Keratinocyte (primary cell): Measurements from ENCODE around the gene PLAC9.

Experiments
- EZH2 ChIP-seq: IDR thresholded peaks from one replicate; pipeline ENCODE4 v1.6.1; 2012; ENCODE audit warnings: inconsistent platforms, mild to moderate bottlenecking, low read length, moderate library complexity
- TF ChIP-seq, protein P1 (sequence below), 3 experiments: IDR thresholded peaks in 1 of 3; conservative IDR thresholded peaks in 1 of 3; optimal IDR thresholded peaks in 1 of 3; 2 replicates in 2 of 3; 3 replicates in 1 of 3; pipeline versions ENCODE3 to v1.5.1; 2011; ENCODE audit warnings: low read length in 3 of 3, mild to moderate bottlenecking in 3 of 3, moderate library complexity in 2 of 3, control low read depth in 1 of 3, inconsistent platforms in 1 of 3; ENCODE audit not compliant: insufficient read depth in 2 of 3; ENCODE audit errors: extremely low read depth in 1 of 3

- TF ChIP-seq, protein P1, sequence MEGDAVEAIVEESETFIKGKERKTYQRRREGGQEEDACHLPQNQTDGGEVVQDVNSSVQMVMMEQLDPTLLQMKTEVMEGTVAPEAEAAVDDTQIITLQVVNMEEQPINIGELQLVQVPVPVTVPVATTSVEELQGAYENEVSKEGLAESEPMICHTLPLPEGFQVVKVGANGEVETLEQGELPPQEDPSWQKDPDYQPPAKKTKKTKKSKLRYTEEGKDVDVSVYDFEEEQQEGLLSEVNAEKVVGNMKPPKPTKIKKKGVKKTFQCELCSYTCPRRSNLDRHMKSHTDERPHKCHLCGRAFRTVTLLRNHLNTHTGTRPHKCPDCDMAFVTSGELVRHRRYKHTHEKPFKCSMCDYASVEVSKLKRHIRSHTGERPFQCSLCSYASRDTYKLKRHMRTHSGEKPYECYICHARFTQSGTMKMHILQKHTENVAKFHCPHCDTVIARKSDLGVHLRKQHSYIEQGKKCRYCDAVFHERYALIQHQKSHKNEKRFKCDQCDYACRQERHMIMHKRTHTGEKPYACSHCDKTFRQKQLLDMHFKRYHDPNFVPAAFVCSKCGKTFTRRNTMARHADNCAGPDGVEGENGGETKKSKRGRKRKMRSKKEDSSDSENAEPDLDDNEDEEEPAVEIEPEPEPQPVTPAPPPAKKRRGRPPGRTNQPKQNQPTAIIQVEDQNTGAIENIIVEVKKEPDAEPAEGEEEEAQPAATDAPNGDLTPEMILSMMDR (optimal IDR thresholded peaks at IDR 0.05 in 1 of 3, IDR thresholded peaks at IDR 0.05 in 1 of 3, conservative IDR thresholded peaks at IDR 0.05 in 1 of 3; ENCODE audit: extremely low read depth in 1 of 3, insufficient read depth in 2 of 3, low read length in 3 of 3), result no peak
- TF ChIP-seq EZH2, result no peak
Measured at GRCh38 chr10:80158598-80159127, 26.1 kb downstream of the PLAC9 start.
